Breast epithelium (tissue), 4 donors: ENCODE measurements around the gene TLK1. TPM values are rescaled to one million over a fixed set of nuclear protein-coding genes. Genes with fewer than 3 reads are reported as not detected.

Source experiments
- DNase-seq, 2 donors: peaks; one replicate each; pipeline ENCODE4 v3.0.0-alpha.2; 2019; ENCODE audit warnings: low spot score in 2 of 2
- H3K27ac ChIP-seq, 2 donors: fragments of 200-600 bp; sonication (generic) in 1 of 2; one replicate each; pipeline ENCODE4 v1.5.1; 2016 to 2019; ENCODE audit warnings: mild to moderate bottlenecking in 1 of 2
- H3K27me3 ChIP-seq, 2 donors: fragments of 200-600 bp; sonication (generic) in 1 of 2; one replicate each; pipeline versions ENCODE4 v1.5.1 to v1.6.0; 2017 to 2019; ENCODE audit warnings: control low read depth in 1 of 2, mild to moderate bottlenecking in 1 of 2
- H3K36me3 ChIP-seq: fragments of 200-600 bp; one replicate; pipeline ENCODE4 v1.5.1; 2019
- H3K4me1 ChIP-seq, 2 donors: fragments of 200-600 bp; sonication (generic); one replicate each; pipeline ENCODE4 v1.5.1; 2016 to 2019; ENCODE audit warnings: control low read depth in 1 of 2
- H3K4me3 ChIP-seq, 3 donors: fragments of 200-600 bp; sonication (generic); 1 replicate in 2 of 3; 2 replicates in 1 of 3; pipeline ENCODE4 v1.5.1; 2016 to 2019; ENCODE audit warnings: mild to moderate bottlenecking in 3 of 3, moderate library complexity in 2 of 3
- H3K9me3 ChIP-seq, 2 donors: fragments of 200-600 bp; sonication (generic) in 1 of 2; one replicate each; pipeline ENCODE4 v1.5.1; 2016 to 2019; ENCODE audit warnings: control low read depth in 1 of 2
- CTCF ChIP-seq, 3 donors: fragments of 450-650 bp; IDR thresholded peaks; one replicate each; pipeline ENCODE4 v1.5.1; 2016 to 2017; ENCODE audit warnings: antibody characterized with exemption in 3 of 3, mild to moderate bottlenecking in 3 of 3, moderate library complexity in 3 of 3
- POLR2A ChIP-seq: fragments of 450-650 bp; IDR thresholded peaks from one replicate; pipeline ENCODE4 v1.6.1; 2016; ENCODE audit warnings: antibody characterized with exemption, mild to moderate bottlenecking, moderate library complexity
- POLR2AphosphoS5 ChIP-seq, 3 donors: sonication (generic); formaldehyde crosslinking; IDR thresholded peaks; one replicate each; pipeline ENCODE4 v1.6.1; 2017; ENCODE audit warnings: antibody characterized with exemption in 3 of 3
- intact Hi-C: fragments of 100-400 bp; cut with DNase I; formaldehyde crosslinking; loops from one replicate; pipeline ENCODE4 v1.15.1; 2023; ENCODE audit warnings: low total_unique reads
- total RNA-seq, 3 donors: library from RNA; depleted of rRNA; stranded (reverse); fragments of >200 nt; gene quantifications; one replicate each; pipeline ENCODE4 v1.1.0, GENCODE V29; 2016

The TLK1 gene
- total RNA-seq, 3 donors from 2014 or later, result 34.1 to 45.7 (median 40.6) TPM

- no peak for DNase-seq
- Histone ChIP-seq H3K36me3 (no peaks in the 10 kb centered on the region), H3K4me3 (no peak overlapping the region), H3K27ac (no peak overlapping the region), H3K4me1 (no peaks in the 10 kb centered on the region), H3K27me3 (no peaks in the 10 kb centered on the region), H3K9me3 (no peaks in the 10 kb centered on the region)
- intact Hi-C loops, result no loop called here
- no peak for TF ChIP-seq CTCF (IDR thresholded peaks at IDR 0.05)
- no peak for TF ChIP-seq POLR2A
- TF ChIP-seq POLR2AphosphoS5 (IDR thresholded peaks at IDR 0.05), result no peak
Observed at GRCh38 chr2:171072164-171072563, 88.5 kb downstream of the TLK1 start.

- no peaks in the 10 kb centered on the region for H3K4me1 ChIP-seq
- H3K27me3 ChIP-seq, result no peaks in the 10 kb centered on the region
- H3K27ac ChIP-seq, result no peak overlapping the region
- intact Hi-C loops, result no loop called here
- TF ChIP-seq POLR2AphosphoS5 (IDR thresholded peaks at IDR 0.05) (no peak), CTCF (IDR thresholded peaks at IDR 0.05) (no peak), POLR2A (no peak)
- no peaks in the 10 kb centered on the region for H3K36me3 ChIP-seq
- DNase-seq, result no peak
- no peak overlapping the region for H3K4me3 ChIP-seq
- H3K9me3 ChIP-seq, result no peaks in the 10 kb centered on the region
Observed at GRCh38 chr2:171069286-171069956, 91.3 kb downstream of the TLK1 start.

GRCh38 chr2:171066110-171066509, 94.6 kb downstream of the TLK1 start:
- Histone ChIP-seq H3K27ac (no peak overlapping the region), H3K4me3 (no peak overlapping the region), H3K36me3 (no peaks in the 10 kb centered on the region), H3K4me1 (no peaks in the 10 kb centered on the region), H3K9me3 (no peaks in the 10 kb centered on the region), H3K27me3 (no peaks in the 10 kb centered on the region)
- intact Hi-C loops, result no loop called here
- TF ChIP-seq POLR2AphosphoS5 (IDR thresholded peaks at IDR 0.05), result no peak
- no peak for DNase-seq

GRCh38 chr2:171057575-171057974, 103.1 kb downstream of the TLK1 start:
- H3K36me3 ChIP-seq, result no peaks in the 10 kb centered on the region
- no peak overlapping the region for H3K4me3 ChIP-seq
- TF ChIP-seq CTCF (IDR thresholded peaks at IDR 0.05), result no peak
- TF ChIP-seq POLR2AphosphoS5 (IDR thresholded peaks at IDR 0.05), result no peak
- TF ChIP-seq POLR2A, result no peak
- intact Hi-C loops, result no loop called here
- H3K9me3 ChIP-seq, result no peaks in the 10 kb centered on the region
- no peak overlapping the region for H3K27ac ChIP-seq
- DNase-seq, result no peak
- H3K27me3 ChIP-seq, result no peaks in the 10 kb centered on the region
- no peaks in the 10 kb centered on the region for H3K4me1 ChIP-seq

- no peaks in the 10 kb centered on the region for H3K27me3 ChIP-seq
- no peaks in the 10 kb centered on the region for H3K36me3 ChIP-seq
- H3K4me3 ChIP-seq, result no peak overlapping the region
- no peaks in the 10 kb centered on the region for H3K4me1 ChIP-seq
- H3K9me3 ChIP-seq, result no peaks in the 10 kb centered on the region
- H3K27ac ChIP-seq, result no peak overlapping the region
- TF ChIP-seq CTCF (IDR thresholded peaks at IDR 0.05) (no peak), POLR2AphosphoS5 (IDR thresholded peaks at IDR 0.05) (no peak)
- intact Hi-C loops, result no loop called here
- DNase-seq, result no peak
Observed at GRCh38 chr2:171056307-171056706, 104.4 kb downstream of the TLK1 start.

- TF ChIP-seq POLR2AphosphoS5 (IDR thresholded peaks at IDR 0.05) (no peak), POLR2A (no peak), CTCF (IDR thresholded peaks at IDR 0.05) (no peak)
- Histone ChIP-seq H3K9me3 (no peaks in the 10 kb centered on the region), H3K27ac (no peak overlapping the region), H3K4me3 (no peak overlapping the region), H3K36me3 (no peaks in the 10 kb centered on the region), H3K27me3 (no peaks in the 10 kb centered on the region), H3K4me1 (no peaks in the 10 kb centered on the region)
- intact Hi-C loops, result no loop called here
- no peak for DNase-seq
Observed at GRCh38 chr2:171049691-171050090, 111.0 kb downstream of the TLK1 start.
